ENCODE data around the gene ITFG1.

DNA sequence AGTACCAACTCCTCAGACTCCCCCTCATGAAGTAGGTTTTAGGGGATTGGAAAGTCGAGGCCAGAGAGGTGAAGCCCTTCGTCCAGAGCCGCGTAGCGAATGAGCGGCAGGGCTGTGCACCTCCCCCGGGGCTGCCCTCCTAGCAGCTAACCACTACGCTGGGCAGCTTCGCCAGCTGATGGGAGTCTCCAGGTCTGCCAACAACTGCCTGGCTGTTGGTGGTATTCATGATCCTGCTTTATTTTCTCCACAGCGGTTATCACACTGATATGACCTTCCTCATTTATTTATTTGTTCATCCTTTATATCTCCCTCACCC, 316.3 kb downstream of the ITFG1 start:
- TF ChIP-seq POLR2A (IDR thresholded peaks at IDR 0.05; ENCODE audit: low read length) (no peak), GATA1 (IDR thresholded peaks at IDR 0.05; ENCODE audit: low read depth, low read length) (no peak)

Data from erythroblast (primary cell).